Measurements from ENCODE around the gene OR10A7.
"Not testable (repeated sequence)": the region's sequence is repeated elsewhere in the genome, so short reads cannot be mapped to it uniquely, and the experiment has no call there.

The OR10A7 gene

DNA sequence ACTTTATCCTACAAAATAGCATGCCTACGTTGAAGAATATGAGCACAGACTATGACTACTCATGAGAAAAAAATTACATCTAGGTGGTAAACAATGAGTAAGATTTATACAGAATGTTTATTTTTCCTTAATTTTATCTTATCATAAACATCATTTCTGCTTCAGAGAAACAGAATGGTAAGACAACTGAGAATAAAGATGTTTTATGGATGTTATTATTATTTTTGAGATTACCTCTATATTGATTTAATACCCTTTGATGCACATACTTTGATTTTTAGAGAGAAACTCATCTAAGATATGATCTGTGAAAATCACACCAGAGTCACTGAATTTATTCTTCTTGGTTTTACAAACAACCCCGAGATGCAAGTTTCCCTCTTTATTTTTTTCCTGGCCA, at the start of gene OR10A7:
OR10A7 (plus strand) TSS at position 301 of the 400 bp plus-strand sequence; CDS start at position 301, 0 bp downstream.
- Mint-ChIP-seq H3K4me1 (no peaks in the 10 kb centered on the region), H3K9me3 (peaks cover 3% of the 10 kb centered on the region), H3K27ac (no peak within 1 kb of the TSS), H3K4me3 (no peak within 1 kb of the TSS), H3K27me3 (ENCODE audit: low read depth) (no peaks in the 10 kb centered on the region), H3K36me3 (ENCODE audit: low read depth) (no peaks in the 10 kb centered on the region)
- no peak for TF ChIP-seq CTCF (IDR thresholded peaks at IDR 0.05; ENCODE audit: unreplicated experiment in 3 of 3)

DNA sequence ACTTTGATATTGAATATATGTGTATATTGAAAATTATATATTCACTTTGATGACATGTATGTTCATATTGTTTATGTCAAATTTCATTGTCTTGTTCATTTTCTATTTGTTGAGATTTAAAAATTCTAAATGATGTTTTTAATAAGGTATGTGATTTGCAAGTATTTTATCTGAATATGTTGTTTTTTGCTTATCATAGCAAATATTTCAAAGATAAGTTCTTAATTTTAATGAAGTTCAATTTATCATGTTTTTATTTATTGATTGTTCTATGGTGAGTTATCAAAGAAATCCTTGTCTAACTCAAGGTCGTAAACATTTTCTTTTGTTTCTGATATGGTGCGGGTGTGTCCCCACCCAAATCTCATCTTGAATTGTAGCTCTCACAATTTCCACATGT, 49.4 kb upstream of the OR10A7 start:
- H3K9me3 Mint-ChIP-seq, result peaks cover 3% of the 10 kb centered on the region
- no peaks in the 10 kb centered on the region for H3K27me3 Mint-ChIP-seq (ENCODE audit: low read depth)
- no peak overlapping the region for H3K4me3 Mint-ChIP-seq
- H3K4me1 Mint-ChIP-seq, result no peaks in the 10 kb centered on the region
- no peaks in the 10 kb centered on the region for H3K36me3 Mint-ChIP-seq (ENCODE audit: low read depth)
- H3K27ac Mint-ChIP-seq, result no peak overlapping the region
- TF ChIP-seq CTCF (IDR thresholded peaks at IDR 0.05; ENCODE audit: unreplicated experiment in 3 of 3), result no peak

- not testable (repeated sequence) for H3K4me3 Mint-ChIP-seq; H3K9me3 Mint-ChIP-seq; H3K27me3 Mint-ChIP-seq (ENCODE audit: low read depth); H3K27ac Mint-ChIP-seq; H3K4me1 Mint-ChIP-seq; H3K36me3 Mint-ChIP-seq (ENCODE audit: low read depth)
Observed at GRCh38 chr12:55171846-55172245, 49.0 kb upstream of the OR10A7 start.

DNA sequence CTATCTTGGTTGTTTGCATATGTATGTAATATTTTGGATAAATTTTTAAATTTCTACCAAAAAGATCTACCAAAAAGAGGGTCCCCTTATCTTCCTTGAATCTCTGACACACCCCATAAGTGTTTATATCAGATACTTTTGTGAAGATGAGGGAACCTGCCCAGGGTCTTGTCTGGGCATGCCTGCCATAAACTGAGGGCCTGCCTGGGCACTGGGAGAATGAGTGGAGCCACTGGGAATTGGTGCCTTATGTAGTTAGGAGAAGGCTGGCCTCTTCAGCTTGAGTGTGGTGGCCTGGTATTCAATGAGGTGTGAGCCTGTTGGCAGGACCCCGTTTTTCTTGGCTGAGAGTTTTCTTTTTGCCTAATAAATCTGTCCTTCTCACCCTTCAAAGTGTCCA, 48.1 kb upstream of the OR10A7 start:
- Mint-ChIP-seq H3K9me3 (no peaks in the 10 kb centered on the region), H3K27ac (no peak overlapping the region)
- no peak for TF ChIP-seq CTCF (IDR thresholded peaks at IDR 0.05; ENCODE audit: unreplicated experiment in 3 of 3)

DNA sequence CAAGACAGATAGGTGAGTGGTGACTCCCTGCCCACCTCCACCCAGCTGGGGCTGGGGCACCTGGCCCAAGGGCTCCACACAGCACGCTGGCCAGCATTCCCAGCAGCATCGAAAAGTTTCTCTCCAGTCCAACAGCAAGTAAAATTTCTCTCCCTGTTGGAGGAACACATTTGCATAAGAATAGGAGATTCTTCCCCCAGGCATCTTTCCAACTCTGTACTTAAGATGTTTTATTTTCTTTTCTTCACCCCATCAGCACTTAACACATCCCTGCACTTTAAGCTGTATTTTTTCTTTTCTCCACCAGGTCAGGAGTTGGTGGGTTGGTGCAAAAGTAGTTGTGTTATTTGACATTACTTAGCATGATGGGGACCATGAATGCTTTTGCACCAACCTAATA, 47.4 kb upstream of the OR10A7 start:
- Mint-ChIP-seq H3K4me3 (no peak overlapping the region), H3K27me3 (ENCODE audit: low read depth) (no peaks in the 10 kb centered on the region), H3K36me3 (ENCODE audit: low read depth) (no peaks in the 10 kb centered on the region), H3K9me3 (no peaks in the 10 kb centered on the region), H3K27ac (no peak overlapping the region), H3K4me1 (no peaks in the 10 kb centered on the region)
- TF ChIP-seq CTCF (IDR thresholded peaks at IDR 0.05; ENCODE audit: unreplicated experiment in 3 of 3), result no peak

More for the DNA sequence above, 48.1 kb upstream of the OR10A7 start:
- Mint-ChIP-seq H3K4me3 (no peak overlapping the region), H3K36me3 (ENCODE audit: low read depth) (no peaks in the 10 kb centered on the region), H3K27me3 (ENCODE audit: low read depth) (no peaks in the 10 kb centered on the region), H3K4me1 (no peaks in the 10 kb centered on the region)

- H3K4me3 Mint-ChIP-seq, result no peak overlapping the region
- no peaks in the 10 kb centered on the region for H3K27me3 Mint-ChIP-seq (ENCODE audit: low read depth)
- peaks cover 3% of the 10 kb centered on the region for H3K9me3 Mint-ChIP-seq
- no peaks in the 10 kb centered on the region for H3K4me1 Mint-ChIP-seq
- TF ChIP-seq CTCF (IDR thresholded peaks at IDR 0.05; ENCODE audit: unreplicated experiment in 3 of 3), result no peak
- no peaks in the 10 kb centered on the region for H3K36me3 Mint-ChIP-seq (ENCODE audit: low read depth)
- H3K27ac Mint-ChIP-seq, result no peak overlapping the region
Observed at GRCh38 chr12:55188573-55188972, 32.3 kb upstream of the OR10A7 start.

Measured in nephron (organoid).